CD4-positive, alpha-beta T cell (primary cell): ENCODE measurements around the gene CAMSAP1. TPM values are rescaled to one million over a fixed set of nuclear protein-coding genes. Genes with fewer than 3 reads are reported as not detected.
A peak's percentile ranks its signal among the peaks of the same experiment; 100 is the strongest.

Experiments used
- ATAC-seq: fragments of 200-7000 bp; cut with Tn5 transposase; one replicate; pipeline ENCODE4 v1.10.0; 2022; ENCODE audit warnings: mild to moderate bottlenecking; ENCODE audit not compliant: poor library complexity
- CTCF ChIA-PET: fragments of 350-600 bp; sonication (Branson Sonifier 250); formaldehyde crosslinking; loops from one replicate; lab custom pipeline; 2021; ENCODE audit warnings: antibody characterized with exemption, inconsistent platforms; lab: Charles Lee
- POLR2A ChIA-PET: fragments of 350-600 bp; sonication (Branson Sonifier 250); formaldehyde crosslinking; loops from one replicate; lab custom pipeline; 2021; ENCODE audit warnings: antibody characterized with exemption, inconsistent platforms; lab: Charles Lee
- DNase-seq, 14 experiments: peaks; one replicate each; pipeline ENCODE4 v3.0.0-alpha.2; 2013 to 2020; ENCODE audit warnings: mixed read lengths in 2 of 14
- H3K27ac ChIP-seq, 2 donors: one replicate each; pipeline versions ENCODE4 v1.5.1 to v1.7.0; 2013; ENCODE audit warnings: low read length in 2 of 2, low read depth in 1 of 2, mild to moderate bottlenecking in 1 of 2
- H3K27me3 ChIP-seq, 2 experiments: 1 replicate in 1 of 2; 2 replicates in 1 of 2; pipeline versions ENCODE4 v1.6.1 to v1.7.0; 2013; ENCODE audit warnings: low read length in 2 of 2, control low read depth in 1 of 2, mild to moderate bottlenecking in 1 of 2, moderate library complexity in 1 of 2; ENCODE audit not compliant: insufficient read depth in 2 of 2, control insufficient read depth in 1 of 2
- H3K36me3 ChIP-seq: one replicate; pipeline ENCODE4 v1.6.1; 2013; ENCODE audit warnings: low read length, control low read depth; ENCODE audit not compliant: insufficient read depth
- H3K4me1 ChIP-seq: one replicate; pipeline ENCODE4 v1.6.1; 2013; ENCODE audit warnings: low read length, control low read depth; ENCODE audit not compliant: insufficient read depth
- H3K4me3 ChIP-seq: one replicate; pipeline ENCODE4 v1.5.1; 2013; ENCODE audit warnings: mild to moderate bottlenecking, low read length, moderate library complexity
- H3K9me3 ChIP-seq, 2 experiments: 1 replicate in 1 of 2; 2 replicates in 1 of 2; pipeline versions ENCODE4 v1.6.1 to v1.7.0; 2013; ENCODE audit warnings: low read length in 2 of 2, mild to moderate bottlenecking in 2 of 2, control low read depth in 1 of 2, moderate library complexity in 1 of 2; ENCODE audit not compliant: control insufficient read depth in 1 of 2, insufficient read depth in 1 of 2
- H3K27ac Mint-ChIP-seq: one replicate; pipeline ENCODE4 v1.8.0; 2020; ENCODE audit warnings: mixed read lengths
- H3K27me3 Mint-ChIP-seq: one replicate; pipeline ENCODE4 v1.8.0; 2021; ENCODE audit warnings: mixed read lengths
- H3K36me3 Mint-ChIP-seq: one replicate; pipeline ENCODE4 v1.8.0; 2021; ENCODE audit warnings: low read depth, mixed read lengths
- H3K4me1 Mint-ChIP-seq: one replicate; pipeline ENCODE4 v1.8.0; 2021; ENCODE audit warnings: low read depth, mixed read lengths
- H3K4me3 Mint-ChIP-seq: one replicate; pipeline ENCODE4 v1.8.0; 2020; ENCODE audit warnings: mild to moderate bottlenecking, mixed read lengths
- H3K9me3 Mint-ChIP-seq: one replicate; pipeline ENCODE4 v1.8.0; 2020; ENCODE audit warnings: mixed read lengths
- CTCF ChIP-seq: fragments of 200-600 bp; IDR thresholded peaks from one replicate; pipeline ENCODE4 v1.8.0; 2022; ENCODE audit warnings: antibody characterized with exemption, mild to moderate bottlenecking
- intact Hi-C, 2 experiments: fragments of 100-400 bp; cut with DNase I in 1 of 2; cut with micrococcal nuclease in 1 of 2; formaldehyde crosslinking; loops; one replicate each; pipeline versions ENCODE4 v1.15.1 to v1.9.0; 2023 to 2025; cut with DNase I, micrococcal nuclease
- total RNA-seq, 174 experiments: library from RNA in 2 of 174; stranded (reverse) in 2 of 174; gene quantifications; one replicate each; pipeline ENCODE4 v1.2.3 and lab custom pipeline; 2021 to 2026

The CAMSAP1 gene
- total RNA-seq, 2 experiments from 2014 or later = 16.8 to 18.2 TPM

DNA sequence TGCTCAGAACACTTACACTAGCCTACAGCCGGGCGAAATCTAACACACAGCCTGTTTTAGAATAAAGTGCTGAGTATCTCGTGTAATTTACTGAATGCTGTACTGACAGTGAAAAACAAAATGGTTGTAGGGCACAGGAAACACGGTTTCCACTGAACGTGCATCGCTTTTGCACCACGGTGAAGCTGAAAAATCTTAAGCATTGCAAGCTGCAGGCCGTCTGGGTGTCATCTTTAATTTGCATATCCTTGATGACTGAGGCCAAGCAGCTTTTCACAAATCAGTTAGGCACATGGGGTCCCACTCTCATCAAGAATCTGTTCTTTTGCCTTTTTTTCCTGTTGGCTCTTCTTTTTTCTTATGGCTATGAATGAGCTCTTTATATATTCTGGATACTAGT, 58.2 kb downstream of the CAMSAP1 start:
- POLR2A ChIA-PET = no interaction called here
- Histone ChIP-seq H3K4me1 (no peaks in the 10 kb centered on the region), H3K9me3 (no peaks in the 10 kb centered on the region), H3K4me3 (no peak overlapping the region), H3K27ac (no peak overlapping the region), H3K36me3 (peaks cover 26% of the 10 kb centered on the region), H3K27me3 (no peaks in the 10 kb centered on the region)
- ATAC-seq (no peak), DNase-seq (no peak)
- Mint-ChIP-seq H3K36me3 (peaks cover 86% of the 10 kb centered on the region), H3K27me3 (no peaks in the 10 kb centered on the region), H3K4me1 (peaks cover 8% of the 10 kb centered on the region), H3K4me3 (no peak overlapping the region), H3K27ac (peak overlapping the region; percentile 59), H3K9me3 (no peaks in the 10 kb centered on the region)
- CTCF ChIA-PET = interaction anchor here (1.0 kb wide), 1 partner anchor 12 kb away, joined by 3 read pairs; no protein-coding TSS in a partner anchor
- no peak for TF ChIP-seq CTCF
- intact Hi-C loops = no loop called here

DNA sequence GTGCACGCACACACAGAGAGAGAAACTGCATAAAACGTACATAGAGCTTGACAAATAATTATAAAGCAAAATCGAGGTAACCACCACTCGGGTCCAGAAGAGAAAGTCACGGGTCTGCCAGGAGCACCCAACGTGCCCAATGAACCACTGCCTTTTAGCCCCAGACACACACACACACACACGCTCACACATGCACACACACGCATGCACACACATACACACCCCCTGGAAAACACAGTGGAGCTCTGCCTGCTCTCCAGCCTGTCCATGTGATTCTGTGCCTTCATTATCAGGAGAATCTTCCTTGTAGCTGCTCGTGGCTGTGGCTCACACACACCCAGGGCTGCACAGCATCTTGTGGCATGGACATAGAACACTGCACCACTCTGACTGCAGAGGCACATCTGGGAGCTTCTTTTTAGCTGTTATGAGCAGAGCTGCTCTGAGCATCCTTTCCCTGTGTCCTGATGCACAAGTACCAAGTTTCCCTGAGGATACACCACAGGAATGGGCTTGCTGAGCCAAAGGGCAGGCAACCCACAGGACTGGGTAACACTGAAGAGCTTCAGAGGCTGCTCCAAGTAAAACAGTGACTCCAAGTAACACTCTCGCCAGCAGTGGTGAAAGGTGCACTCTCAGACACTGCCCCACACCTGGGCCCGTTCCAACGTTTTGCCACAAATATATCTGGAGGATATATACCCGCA, 58.9 kb downstream of the CAMSAP1 start:
- no peak for ATAC-seq
- H3K4me3 Mint-ChIP-seq = no peak overlapping the region
- peaks cover 28% of the 10 kb centered on the region for H3K36me3 ChIP-seq

DNA sequence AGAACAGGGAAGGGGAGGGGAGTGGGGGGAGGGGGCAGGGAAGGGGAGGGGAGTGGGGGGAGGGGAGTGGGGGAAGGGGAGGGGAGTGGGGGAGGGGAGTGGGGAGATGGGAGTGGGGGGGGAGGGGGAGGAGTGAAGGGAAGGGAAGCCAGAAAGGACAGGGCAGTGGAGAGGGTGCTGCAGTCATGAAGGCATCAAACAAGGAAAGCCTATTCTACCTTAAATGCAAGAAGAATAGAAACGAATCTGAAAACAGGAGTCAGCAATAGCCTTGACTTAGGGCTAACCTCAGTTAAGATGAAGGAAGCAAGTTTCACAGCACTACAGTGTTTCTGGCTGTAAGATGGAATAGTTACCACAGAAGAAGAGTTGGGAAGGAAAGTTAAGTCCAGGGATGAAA, 59.5 kb downstream of the CAMSAP1 start:
- H3K4me3 Mint-ChIP-seq = no peak overlapping the region
- CTCF ChIA-PET = no interaction called here
- POLR2A ChIA-PET = no interaction called here

More for the DNA sequence above, 58.9 kb downstream of the CAMSAP1 start:
- POLR2A ChIA-PET = no interaction called here
- no peaks in the 10 kb centered on the region for H3K9me3 Mint-ChIP-seq
- H3K4me3 ChIP-seq = no peak overlapping the region
- H3K36me3 Mint-ChIP-seq = peaks cover 88% of the 10 kb centered on the region
- no peak for DNase-seq
- no peaks in the 10 kb centered on the region for H3K27me3 ChIP-seq
- H3K27ac Mint-ChIP-seq = peak overlapping the region; percentile 59
- CTCF ChIA-PET = no interaction called here
- no peaks in the 10 kb centered on the region for H3K9me3 ChIP-seq
- TF ChIP-seq CTCF = no peak
- H3K4me1 ChIP-seq = no peaks in the 10 kb centered on the region
- H3K27ac ChIP-seq = no peak overlapping the region
- intact Hi-C loops = no loop called here
- H3K27me3 Mint-ChIP-seq = no peaks in the 10 kb centered on the region
- H3K4me1 Mint-ChIP-seq = peaks cover 8% of the 10 kb centered on the region

More for the DNA sequence above, 59.5 kb downstream of the CAMSAP1 start:
- Histone ChIP-seq H3K9me3 (no peaks in the 10 kb centered on the region), H3K27me3 (no peaks in the 10 kb centered on the region), H3K36me3 (peaks cover 28% of the 10 kb centered on the region), H3K4me1 (no peaks in the 10 kb centered on the region), H3K4me3 (no peak overlapping the region), H3K27ac (no peak overlapping the region)
- no peak overlapping the region for H3K27ac Mint-ChIP-seq
- no peak for TF ChIP-seq CTCF
- H3K4me1 Mint-ChIP-seq = peaks cover 8% of the 10 kb centered on the region
- H3K9me3 Mint-ChIP-seq = no peaks in the 10 kb centered on the region
- H3K27me3 Mint-ChIP-seq = no peaks in the 10 kb centered on the region
- DNase-seq = no peak
- peaks cover 88% of the 10 kb centered on the region for H3K36me3 Mint-ChIP-seq
- intact Hi-C loops = no loop called here
- no peak for ATAC-seq
